HEK293 (cell line): ENCODE results near the gene PSMC4.

ENCODE experiments used
- CTCF ChIA-PET: fragments of 350-600 bp; formaldehyde crosslinking; extraction: SDS; loops from one replicate; lab custom pipeline; 2021; ENCODE audit warnings: antibody characterized with exemption; lab: Yijun Ruan, JAX
- POLR2A ChIA-PET: fragments of 300-600 bp; formaldehyde crosslinking; extraction: SDS; loops from one replicate; lab custom pipeline; 2020; ENCODE audit warnings: antibody characterized with exemption, inconsistent platforms; lab: Yijun Ruan, JAX
- H3K27ac ChIP-seq: fragments of 200-500 bp; sonication (Bioruptor generic); 2 replicates; pipeline ENCODE4 v1.5.1; 2014; ENCODE audit warnings: low read depth, low read length, control low read depth, inconsistent platforms; ENCODE audit errors: extremely low read depth
- H3K36me3 ChIP-seq, 2 experiments: fragments of 200-500 bp in 1 of 2; sonication (Bioruptor generic) in 1 of 2; 1 replicate in 1 of 2; 2 replicates in 1 of 2; pipeline ENCODE4 v1.5.1; 2014 to 2017; ENCODE audit warnings: inconsistent platforms in 2 of 2, low read length in 2 of 2; ENCODE audit not compliant: control insufficient read depth in 2 of 2, insufficient read depth in 1 of 2
- H3K4me1 ChIP-seq: fragments of 200-500 bp; sonication (Bioruptor generic); 2 replicates; pipeline ENCODE4 v1.5.1; 2014; ENCODE audit warnings: mild to moderate bottlenecking, low read length, inconsistent platforms; ENCODE audit not compliant: control insufficient read depth, insufficient read depth
- H3K4me3 ChIP-seq: 2 replicates; pipeline ENCODE4 v1.5.1; 2011; ENCODE audit warnings: low read depth, mild to moderate bottlenecking, control low read depth, low read length, moderate library complexity
- H3K9me3 ChIP-seq: fragments of 200-500 bp; sonication (Bioruptor generic); 2 replicates; pipeline ENCODE4 v1.5.1; 2014; ENCODE audit warnings: low read depth, low read length, inconsistent platforms; ENCODE audit not compliant: control insufficient read depth, insufficient read depth
- GFI1B ChIP-seq: fragments of 450-650 bp; formaldehyde crosslinking; IDR thresholded peaks from 2 replicates; pipeline ENCODE4 v1.5.1; 2016; ENCODE audit warnings: missing biosample characterization, missing genetic modification characterization
- GLIS2 ChIP-seq: fragments of 450-650 bp; formaldehyde crosslinking; IDR thresholded peaks from 2 replicates; pipeline ENCODE4 v1.5.1; 2016; ENCODE audit warnings: missing biosample characterization, missing genetic modification characterization
- IKZF3 ChIP-seq: fragments of 450-650 bp; IDR thresholded peaks from 2 replicates; pipeline ENCODE4 v1.5.0; 2018; ENCODE audit warnings: missing biosample characterization, mild to moderate bottlenecking, missing genetic modification characterization, moderate library complexity
- KLF8 ChIP-seq: fragments of 450-650 bp; formaldehyde crosslinking; IDR thresholded peaks from 2 replicates; pipeline ENCODE4 v1.5.1; 2016; ENCODE audit warnings: missing biosample characterization, missing genetic modification characterization
- KLF9 ChIP-seq: fragments of 450-650 bp; formaldehyde crosslinking; IDR thresholded peaks from 2 replicates; pipeline ENCODE4 v1.5.1; 2016; ENCODE audit warnings: missing biosample characterization, missing genetic modification characterization, low read depth
- MZF1 ChIP-seq: fragments of 450-650 bp; formaldehyde crosslinking; IDR thresholded peaks from 2 replicates; pipeline ENCODE4 v1.5.1; 2017; ENCODE audit warnings: missing biosample characterization, missing genetic modification characterization, borderline replicate concordance
- OVOL3 ChIP-seq: fragments of 450-650 bp; formaldehyde crosslinking; IDR thresholded peaks from 2 replicates; pipeline ENCODE4 v1.5.1; 2016; ENCODE audit warnings: missing biosample characterization, missing genetic modification characterization
- PRDM4 ChIP-seq: fragments of 450-650 bp; formaldehyde crosslinking; IDR thresholded peaks from 2 replicates; pipeline ENCODE4 v1.5.1; 2017; ENCODE audit warnings: missing biosample characterization, missing genetic modification characterization
- ZBTB17 ChIP-seq: fragments of 450-650 bp; formaldehyde crosslinking; IDR thresholded peaks from 2 replicates; pipeline ENCODE4 v1.5.1; 2016; ENCODE audit warnings: missing biosample characterization, missing genetic modification characterization
- ZBTB7A ChIP-seq: fragments of 450-650 bp; formaldehyde crosslinking; IDR thresholded peaks from 2 replicates; pipeline ENCODE4 v1.5.1; 2016; ENCODE audit warnings: low read depth, missing biosample characterization, missing genetic modification characterization
- ZFHX2 ChIP-seq: fragments of 450-650 bp; formaldehyde crosslinking; conservative IDR thresholded peaks from 2 replicates; pipeline ENCODE4 v1.5.1; 2016; ENCODE audit warnings: missing biosample characterization, missing genetic modification characterization
- ZFP69B ChIP-seq: fragments of 450-650 bp; formaldehyde crosslinking; IDR thresholded peaks from 2 replicates; pipeline ENCODE4 v1.5.1; 2016; ENCODE audit warnings: missing biosample characterization, missing genetic modification characterization
- ZNF449 ChIP-seq: fragments of 450-650 bp; formaldehyde crosslinking; IDR thresholded peaks from 2 replicates; pipeline ENCODE4 v1.5.1; 2017; ENCODE audit warnings: missing biosample characterization, mild to moderate bottlenecking, missing genetic modification characterization, moderate library complexity
- ZNF555 ChIP-seq: fragments of 450-650 bp; formaldehyde crosslinking; conservative IDR thresholded peaks from 2 replicates; pipeline ENCODE4 v1.5.1; 2017; ENCODE audit warnings: missing biosample characterization, mild to moderate bottlenecking, missing genetic modification characterization, inconsistent platforms
- ZNF596 ChIP-seq: fragments of 450-650 bp; IDR thresholded peaks from 2 replicates; pipeline ENCODE4 v1.5.0; 2018; ENCODE audit warnings: missing biosample characterization, mild to moderate bottlenecking, missing genetic modification characterization, moderate library complexity
- ZNF654 ChIP-seq: fragments of 450-650 bp; formaldehyde crosslinking; IDR thresholded peaks from 2 replicates; pipeline ENCODE4 v1.5.1; 2016; ENCODE audit warnings: low read depth, missing biosample characterization, missing genetic modification characterization
- ZNF664 ChIP-seq: fragments of 450-650 bp; formaldehyde crosslinking; IDR thresholded peaks from 2 replicates; pipeline ENCODE4 v1.5.1; 2016; ENCODE audit warnings: missing biosample characterization, missing genetic modification characterization
- ZNF692 ChIP-seq: fragments of 450-650 bp; formaldehyde crosslinking; IDR thresholded peaks from 2 replicates; pipeline ENCODE4 v1.5.1; 2016; ENCODE audit warnings: missing biosample characterization, missing genetic modification characterization
- ZSCAN16 ChIP-seq: fragments of 450-650 bp; formaldehyde crosslinking; IDR thresholded peaks from 2 replicates; pipeline ENCODE4 v1.5.1; 2016; ENCODE audit warnings: missing biosample characterization, missing genetic modification characterization
- ZSCAN4 ChIP-seq: fragments of 450-650 bp; formaldehyde crosslinking; IDR thresholded peaks from 2 replicates; pipeline ENCODE4 v1.5.1; 2017; ENCODE audit warnings: missing biosample characterization, missing genetic modification characterization
- ZXDB ChIP-seq: fragments of 450-650 bp; formaldehyde crosslinking; IDR thresholded peaks from 2 replicates; pipeline ENCODE4 v1.5.1; 2016; ENCODE audit warnings: missing biosample characterization, missing genetic modification characterization
- TF ChIP-seq, protein P1 (sequence below): fragments of 450-650 bp; formaldehyde crosslinking; IDR thresholded peaks from 2 replicates; pipeline ENCODE4; 2016; ENCODE audit warnings: missing biosample characterization, missing genetic modification characterization

The PSMC4 gene

GRCh38 chr19:39970675-39971379 is at the start of gene PSMC4 (continued):
- TF ChIP-seq ZSCAN16 (peak; percentile 46; the same call in 1 of the 2 replicates), ZFHX2 (tag by site-specific recombination) (peak; percentile 99), GLIS2 (tag by site-specific recombination) (peak; percentile 99), ZBTB17 (tag by site-specific recombination) (peak; percentile 99), KLF8 (peak; percentile 98), ZNF692 (tag by site-specific recombination) (peak; percentile 93), ZNF596 (no peak), IKZF3 (tag by site-specific recombination) (peak; percentile 58; the same call in 1 of the 2 replicates), ZBTB7A (tag by site-specific recombination) (no peak; the same call in 1 of the 2 replicates), ZFP69B (tag by site-specific recombination) (peak; percentile 79), ZNF449 (tag by site-specific recombination) (peak; percentile 94), GFI1B (tag by site-specific recombination) (0 out of 2 replicates have a peak, but pooled peaks have one; percentile 10), ZSCAN4 (tag by site-specific recombination) (peak; percentile 34; the same call in 1 of the 2 replicates), ZXDB (tag by site-specific recombination) (peak; percentile 95), KLF9 (peak; percentile 99), ZNF654 (tag by site-specific recombination) (peak; percentile 44), OVOL3 (tag by site-specific recombination) (peak; percentile 61; the same call in 1 of the 2 replicates), PRDM4 (tag by site-specific recombination) (peak; percentile 68; the same call in 1 of the 2 replicates)
- TF ChIP-seq, protein P1, sequence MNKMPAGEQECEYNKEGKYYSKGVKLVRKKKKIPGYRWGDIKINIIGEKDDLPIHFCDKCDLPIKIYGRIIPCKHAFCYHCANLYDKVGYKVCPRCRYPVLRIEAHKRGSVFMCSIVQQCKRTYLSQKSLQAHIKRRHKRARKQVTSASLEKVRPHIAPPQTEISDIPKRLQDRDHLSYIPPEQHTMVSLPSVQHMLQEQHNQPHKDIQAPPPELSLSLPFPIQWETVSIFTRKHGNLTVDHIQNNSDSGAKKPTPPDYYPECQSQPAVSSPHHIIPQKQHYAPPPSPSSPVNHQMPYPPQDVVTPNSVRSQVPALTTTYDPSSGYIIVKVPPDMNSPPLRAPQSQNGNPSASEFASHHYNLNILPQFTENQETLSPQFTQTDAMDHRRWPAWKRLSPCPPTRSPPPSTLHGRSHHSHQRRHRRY (tag by site-specific recombination): no peak; the same call in 1 of the 2 replicates

DNA sequence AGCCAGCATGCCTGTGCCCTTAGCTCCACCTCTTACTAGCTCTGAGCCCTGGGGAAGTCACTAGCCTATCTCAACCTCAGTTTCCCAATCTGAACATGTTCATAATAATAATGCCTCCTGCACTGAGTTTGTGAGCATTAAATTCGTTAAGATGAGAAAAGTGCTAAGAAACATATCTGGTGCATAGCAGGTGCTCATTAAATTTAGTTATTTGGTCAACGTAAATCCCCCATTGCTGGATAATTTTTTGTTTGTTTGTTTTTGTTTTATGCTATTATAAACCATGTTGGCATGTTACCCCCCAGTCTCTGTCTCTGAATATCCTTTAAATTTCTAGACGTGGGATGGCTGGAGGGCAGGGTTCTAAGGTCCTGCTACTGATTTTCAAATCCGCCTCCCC is 47.1 kb upstream of the PSMC4 start:
- ChIA-PET CTCF (interaction anchor here (0.8 kb wide), 1 partner anchor 9 kb away, joined by 4 read pairs; no protein-coding TSS in a partner anchor), POLR2A (no interaction called here)
- TF ChIP-seq ZNF664 (peak; percentile 69; the same call in 1 of the 2 replicates), ZNF555 (tag by site-specific recombination) (no peak), MZF1 (tag by site-specific recombination) (peak; percentile 80; the same call in 1 of the 2 replicates)
- Histone ChIP-seq H3K4me3 (no peak overlapping the region), H3K27ac (no peak overlapping the region), H3K9me3 (no peaks in the 10 kb centered on the region), H3K36me3 (no peaks in the 10 kb centered on the region; a peak in 1 of 3 replicates), H3K4me1 (no peaks in the 10 kb centered on the region)
